ENCODE results near the gene ANKRD63.

- TF ChIP-seq CTCF (IDR thresholded peaks at IDR 0.05 in 2 of 3, conservative IDR thresholded peaks at IDR 0.05 in 1 of 3; ENCODE audit: control insufficient read depth in 2 of 3, extremely low read depth in 1 of 3, insufficient read depth in 1 of 3, low read depth in 3 of 3, low read length in 3 of 3) (no peak), SMC3 (IDR thresholded peaks at IDR 0.05; ENCODE audit: borderline replicate concordance, low read length) (no peak), ELK1 (IDR thresholded peaks at IDR 0.05; ENCODE audit: low read depth, low read length) (no peak), POLR2AphosphoS5 (IDR thresholded peaks at IDR 0.05; ENCODE audit: low read length) (no peak)
Measured at GRCh38 chr15:40248006-40248783, 34.7 kb downstream of the ANKRD63 start.

Measured in GM12878 (cell line).